T47D (cell line): ENCODE measurements around the gene CHN2.

Experiments used
- DNase-seq, 2 experiments: peaks; one replicate each; pipeline versions ENCODE4 v3.0.0 to v3.0.0-alpha.2; 2011 to 2012; ENCODE audit warnings: low read depth in 1 of 2, low spot score in 1 of 2
- JUND ChIP-seq: IDR thresholded peaks from 2 replicates; pipeline ENCODE4 v1.6.1; 2012; ENCODE audit warnings: low read depth
- in situ Hi-C: cut with HindIII; loops from 2 replicates; pipeline ENCODE4 v1.10.0; 2016; ENCODE audit warnings: low sequenced_read_pairs, low pct_unique_long_range_greater_than_20kb

Gene CHN2

DNA sequence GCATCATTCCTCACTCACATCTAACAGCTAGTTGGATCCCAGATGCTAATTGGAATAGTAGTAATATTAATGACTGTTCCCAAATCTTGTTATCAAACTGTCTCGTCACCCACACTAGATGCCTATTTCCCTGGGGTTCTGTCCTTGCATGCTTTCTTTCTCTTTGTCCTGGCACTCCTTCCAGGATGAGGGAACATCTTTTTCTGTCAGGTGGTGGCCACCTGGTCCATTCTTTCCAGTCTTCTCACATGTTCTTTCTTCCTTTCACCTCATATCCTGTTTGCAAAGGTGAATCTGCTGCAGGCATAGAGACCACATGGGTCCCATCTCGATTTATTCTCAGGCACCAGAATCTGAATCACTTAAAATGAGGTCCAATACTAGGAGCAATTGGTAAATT, 126.0 kb downstream of the CHN2 start:
- no peak for TF ChIP-seq JUND
- no peak for DNase-seq
- in situ Hi-C loops = no loop called here

- no peak for DNase-seq
- in situ Hi-C loops = no loop called here
- no peak for TF ChIP-seq JUND
Observed at GRCh38 chr7:29322023-29322712, 127.6 kb downstream of the CHN2 start.

DNA sequence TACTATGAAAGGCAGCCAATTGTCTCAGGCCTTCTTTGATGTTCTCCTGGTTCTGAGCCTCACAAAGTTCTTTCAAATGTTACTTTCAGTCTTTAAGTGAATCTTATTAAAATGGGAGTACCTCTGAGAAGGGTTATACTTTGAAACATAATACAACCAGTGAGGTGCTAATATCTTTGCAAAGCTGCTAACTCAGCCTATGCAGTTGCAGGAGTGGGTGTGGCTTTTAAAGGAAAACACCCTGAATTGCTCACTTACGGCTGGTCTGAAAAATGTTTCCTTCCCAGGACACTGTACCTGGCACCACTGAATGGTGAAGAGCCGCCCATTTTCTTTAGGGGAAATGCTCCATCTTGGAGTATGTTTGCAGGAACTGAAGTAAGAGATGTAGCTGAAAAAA, 130.9 kb downstream of the CHN2 start:
- DNase-seq = no peak
- in situ Hi-C loops = no loop called here
- no peak for TF ChIP-seq JUND

DNA sequence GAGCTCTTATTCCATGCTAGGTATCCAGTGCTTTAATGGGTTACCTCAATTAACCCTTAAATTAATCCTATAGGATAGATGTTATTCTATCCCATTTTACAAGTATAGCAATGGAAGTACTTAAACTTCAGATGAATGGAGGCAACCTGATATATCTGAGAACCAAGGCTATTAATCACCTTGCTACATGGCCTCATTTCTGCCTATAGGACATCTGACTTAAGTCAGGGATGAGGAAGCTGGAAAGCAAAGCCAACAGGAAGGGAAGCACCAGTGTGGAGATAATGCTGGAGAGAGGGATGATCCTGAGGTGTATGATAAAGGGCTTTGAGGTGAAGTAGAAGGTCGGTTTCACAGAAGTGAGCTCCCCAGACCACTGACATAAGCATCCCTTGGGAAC, 132.3 kb downstream of the CHN2 start:
- in situ Hi-C loops = no loop called here
- no peak for TF ChIP-seq JUND
- DNase-seq = no peak

- DNase-seq = no peak
- in situ Hi-C loops = no loop called here
- no peak for TF ChIP-seq JUND
Observed at GRCh38 chr7:29327455-29327854, 132.9 kb downstream of the CHN2 start.

DNA sequence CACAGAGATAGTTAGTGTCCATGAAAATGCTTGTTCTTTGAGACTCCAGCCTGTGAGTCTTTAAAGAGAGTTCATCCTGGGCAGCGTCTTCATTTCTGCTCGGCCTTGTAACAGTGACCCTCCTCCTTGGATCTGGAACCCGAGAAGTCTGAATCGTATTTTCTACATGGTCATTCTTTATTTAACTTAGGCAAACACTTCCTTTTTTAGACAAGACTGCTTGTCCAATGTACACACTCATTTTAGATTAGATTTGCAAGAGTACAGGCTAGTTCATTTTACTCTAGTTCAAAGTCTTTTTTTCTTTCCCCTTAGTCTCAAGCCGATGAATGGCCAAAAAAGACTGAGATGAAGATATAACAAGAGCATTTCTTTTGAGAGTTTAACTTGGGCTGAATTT, 133.5 kb downstream of the CHN2 start:
- in situ Hi-C loops = no loop called here
- DNase-seq = no peak
- TF ChIP-seq JUND = no peak

- TF ChIP-seq JUND = no peak
- in situ Hi-C loops = no loop called here
- DNase-seq = no peak
Observed at GRCh38 chr7:29328811-29329210, 134.2 kb downstream of the CHN2 start.

DNA sequence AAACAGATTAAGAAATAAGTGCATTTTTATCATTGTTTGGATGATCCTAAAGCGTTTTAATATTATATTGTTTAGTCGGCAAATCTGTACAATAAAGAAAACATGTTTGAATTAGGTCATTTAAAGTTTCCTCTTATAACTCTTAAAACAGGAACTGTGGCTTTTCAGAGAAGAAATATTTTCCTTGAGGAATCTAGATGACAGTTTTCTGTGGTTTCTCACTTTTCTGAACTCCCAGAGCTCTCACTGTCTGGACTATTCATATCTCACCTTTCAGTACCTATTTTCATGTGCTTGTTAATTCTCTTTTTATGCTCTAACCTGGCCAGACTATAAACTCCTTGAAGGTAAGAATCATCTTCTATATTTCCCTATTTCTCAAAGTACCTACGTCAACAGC, 135.1 kb downstream of the CHN2 start:
- in situ Hi-C loops = no loop called here
- no peak for TF ChIP-seq JUND
- DNase-seq = no peak

DNA sequence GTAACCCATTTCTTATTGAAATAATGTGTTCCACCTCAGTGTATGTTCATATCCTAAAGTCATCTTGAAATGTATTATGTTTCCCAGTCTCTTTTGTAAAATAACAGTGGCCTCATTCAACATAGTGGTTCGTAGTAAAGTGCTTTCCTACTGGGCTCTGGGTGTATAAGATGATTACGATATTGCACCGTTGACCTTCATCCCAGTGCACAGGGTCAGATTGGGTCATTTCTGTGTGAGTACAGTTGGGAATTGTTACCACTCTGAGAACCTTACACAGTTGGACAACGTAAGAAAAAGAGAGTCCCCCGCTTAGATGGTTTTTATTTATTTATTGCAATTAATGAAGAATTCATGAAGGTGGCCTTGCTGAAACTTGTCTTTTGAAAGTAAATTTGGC, 135.6 kb downstream of the CHN2 start:
- no peak for TF ChIP-seq JUND
- DNase-seq = no peak
- in situ Hi-C loops = no loop called here

- in situ Hi-C loops = no loop called here
- DNase-seq = no peak
- no peak for TF ChIP-seq JUND
Observed at GRCh38 chr7:29331163-29331562, 136.6 kb downstream of the CHN2 start.

GRCh38 chr7:29332042-29332811, 137.7 kb downstream of the CHN2 start:
- no peak for DNase-seq
- in situ Hi-C loops = no loop called here
- no peak for TF ChIP-seq JUND

GRCh38 chr7:29332875-29333855, 138.6 kb downstream of the CHN2 start:
- TF ChIP-seq JUND = no peak
- in situ Hi-C loops = no loop called here
- DNase-seq = no peak
